ENCODE results near the gene AGAP1.
"Not testable (repeated sequence)": the region's sequence is repeated elsewhere in the genome, so short reads cannot be mapped to it uniquely, and the experiment has no call there.

The AGAP1 gene

GRCh38 chr2:236124182-236124893, 630.5 kb downstream of the AGAP1 start:
- no peak for DNase-seq

- DNase-seq: no peak
These were observed 631.7 kb downstream of the AGAP1 start for GRCh38 chr2:236125541-236125940.

- no peak for DNase-seq
These were observed 633.2 kb downstream of the AGAP1 start for GRCh38 chr2:236127010-236127409.

GRCh38 chr2:236128321-236128720, 634.5 kb downstream of the AGAP1 start:
- DNase-seq: no peak

GRCh38 chr2:236129935-236130334, 636.1 kb downstream of the AGAP1 start:
- DNase-seq: no peak

- DNase-seq: no peak
These were observed 636.6 kb downstream of the AGAP1 start for GRCh38 chr2:236130349-236130998.

- no peak for DNase-seq
These were observed 637.3 kb downstream of the AGAP1 start for GRCh38 chr2:236131073-236131692.

GRCh38 chr2:236133410-236134012, 639.7 kb downstream of the AGAP1 start:
- DNase-seq: no peak

GRCh38 chr2:236136538-236136937, 642.7 kb downstream of the AGAP1 start:
- no peak for DNase-seq

GRCh38 chr2:236137066-236137465, 643.2 kb downstream of the AGAP1 start:
- DNase-seq: no peak

GRCh38 chr2:236141616-236142015, 647.8 kb downstream of the AGAP1 start:
- DNase-seq: not testable (repeated sequence)

- no peak for DNase-seq
These were observed 650.0 kb downstream of the AGAP1 start for GRCh38 chr2:236143811-236144210.

- DNase-seq: no peak
These were observed 652.6 kb downstream of the AGAP1 start for GRCh38 chr2:236146436-236146835.

- no peak for DNase-seq
These were observed 661.6 kb downstream of the AGAP1 start for GRCh38 chr2:236155406-236155805.

GRCh38 chr2:236156095-236156859, 662.4 kb downstream of the AGAP1 start:
- no peak for DNase-seq

GRCh38 chr2:236156860-236157194, 663.0 kb downstream of the AGAP1 start:
- no peak for DNase-seq

GRCh38 chr2:236157366-236157765, 663.5 kb downstream of the AGAP1 start:
- DNase-seq: no peak

- no peak for DNase-seq
These were observed 664.1 kb downstream of the AGAP1 start for GRCh38 chr2:236157815-236158498.

GRCh38 chr2:236158969-236159777, 665.3 kb downstream of the AGAP1 start:
- no peak for DNase-seq

GRCh38 chr2:236159778-236160170, 665.9 kb downstream of the AGAP1 start:
- DNase-seq: no peak

GRCh38 chr2:236160366-236161081, 666.7 kb downstream of the AGAP1 start:
- DNase-seq: no peak
